Measurements from ENCODE around the gene HEYL. TPM values are rescaled to one million over a fixed set of nuclear protein-coding genes. Genes with fewer than 3 reads are reported as not detected.

HEYL gene
- total RNA-seq, 3 donors from 2014 or later (not counting 1 experiment from before 2014, with no cell fraction given): not detected

GRCh38 chr1:39681999-39682398 is 42.6 kb upstream of the HEYL start:
- intact Hi-C loops (cut with micrococcal nuclease): no loop called here
- Histone ChIP-seq H3K27ac (ENCODE audit: low read length) (no peak overlapping the region), H3K4me1 (ENCODE audit: control insufficient read depth, insufficient read depth, low read length) (peaks cover 11% of the 10 kb centered on the region), H3K9me3 (ENCODE audit: control insufficient read depth, insufficient read depth, low read length) (no peaks in the 10 kb centered on the region), H3K36me3 (ENCODE audit: control insufficient read depth, insufficient read depth, low read length) (no peaks in the 10 kb centered on the region), H3K27me3 (ENCODE audit: control insufficient read depth, insufficient read depth, low read length) (peaks cover 6% of the 10 kb centered on the region), H3K4me3 (ENCODE audit: low read length) (no peak overlapping the region)
- DNase-seq (no peak), ATAC-seq (no peak)
- TF ChIP-seq, protein P1, sequence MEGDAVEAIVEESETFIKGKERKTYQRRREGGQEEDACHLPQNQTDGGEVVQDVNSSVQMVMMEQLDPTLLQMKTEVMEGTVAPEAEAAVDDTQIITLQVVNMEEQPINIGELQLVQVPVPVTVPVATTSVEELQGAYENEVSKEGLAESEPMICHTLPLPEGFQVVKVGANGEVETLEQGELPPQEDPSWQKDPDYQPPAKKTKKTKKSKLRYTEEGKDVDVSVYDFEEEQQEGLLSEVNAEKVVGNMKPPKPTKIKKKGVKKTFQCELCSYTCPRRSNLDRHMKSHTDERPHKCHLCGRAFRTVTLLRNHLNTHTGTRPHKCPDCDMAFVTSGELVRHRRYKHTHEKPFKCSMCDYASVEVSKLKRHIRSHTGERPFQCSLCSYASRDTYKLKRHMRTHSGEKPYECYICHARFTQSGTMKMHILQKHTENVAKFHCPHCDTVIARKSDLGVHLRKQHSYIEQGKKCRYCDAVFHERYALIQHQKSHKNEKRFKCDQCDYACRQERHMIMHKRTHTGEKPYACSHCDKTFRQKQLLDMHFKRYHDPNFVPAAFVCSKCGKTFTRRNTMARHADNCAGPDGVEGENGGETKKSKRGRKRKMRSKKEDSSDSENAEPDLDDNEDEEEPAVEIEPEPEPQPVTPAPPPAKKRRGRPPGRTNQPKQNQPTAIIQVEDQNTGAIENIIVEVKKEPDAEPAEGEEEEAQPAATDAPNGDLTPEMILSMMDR (IDR thresholded peaks at IDR 0.05): no peak
- 60% methylated on average over 1 of the region's 1 CpG for WGBS (ENCODE audit: insufficient coverage)
- Mint-ChIP-seq H3K4me1 (peaks cover 5 to 7% of the 10 kb centered on the region in 2 donors), H3K4me3 (no peak overlapping the region), H3K9me3 (no peaks in the 10 kb centered on the region), H3K27ac (no peak overlapping the region), H3K27me3 (ENCODE audit: low read depth in 2 of 2) (peaks cover 28 to 33% of the 10 kb centered on the region in 2 donors), H3K36me3 (no peaks in the 10 kb centered on the region)

DNA sequence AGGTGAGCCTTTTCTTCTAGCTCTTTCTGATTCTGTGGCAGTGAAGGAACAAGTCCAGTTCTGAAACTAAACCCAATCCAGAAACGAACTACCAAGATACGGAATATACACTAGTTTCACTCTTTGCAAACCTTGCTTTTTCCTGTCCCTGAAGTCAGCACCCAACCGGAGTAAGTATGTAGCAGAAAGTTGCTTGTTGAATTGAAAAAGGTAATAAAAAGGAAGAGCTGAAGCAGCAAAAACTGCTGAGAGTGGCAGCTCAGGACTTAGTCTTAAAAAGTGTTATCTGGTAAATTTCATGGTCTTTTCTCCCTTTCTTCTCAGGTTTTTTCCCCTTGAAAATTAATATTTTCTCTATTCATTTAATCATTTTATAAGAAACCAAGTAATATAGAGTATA is 41.9 kb upstream of the HEYL start:
- Mint-ChIP-seq H3K27ac (no peak overlapping the region), H3K27me3 (ENCODE audit: low read depth in 2 of 2) (peaks cover 26 to 29% of the 10 kb centered on the region in 2 donors), H3K9me3 (no peaks in the 10 kb centered on the region), H3K4me1 (peaks cover 5 to 7% of the 10 kb centered on the region in 2 donors), H3K36me3 (no peaks in the 10 kb centered on the region), H3K4me3 (no peak overlapping the region)
- ATAC-seq (no peak), DNase-seq (no peak)
- WGBS (ENCODE audit: insufficient coverage): 84% methylated on average over 3 of the region's 3 CpGs
- no peak overlapping the region for H3K4me3 ChIP-seq (ENCODE audit: low read length)
- intact Hi-C loops (cut with micrococcal nuclease): no loop called here
- no peaks in the 10 kb centered on the region for H3K36me3 ChIP-seq (ENCODE audit: control insufficient read depth, insufficient read depth, low read length)
- H3K9me3 ChIP-seq (ENCODE audit: control insufficient read depth, insufficient read depth, low read length): no peaks in the 10 kb centered on the region
- peaks cover 6% of the 10 kb centered on the region for H3K27me3 ChIP-seq (ENCODE audit: control insufficient read depth, insufficient read depth, low read length)
- TF ChIP-seq, protein P1 (IDR thresholded peaks at IDR 0.05): no peak
- peaks cover 11% of the 10 kb centered on the region for H3K4me1 ChIP-seq (ENCODE audit: control insufficient read depth, insufficient read depth, low read length)
- H3K27ac ChIP-seq (ENCODE audit: low read length): no peak overlapping the region

- WGBS (ENCODE audit: insufficient coverage): 40% methylated on average over 4 of the region's 4 CpGs
- H3K27me3 Mint-ChIP-seq (ENCODE audit: low read depth in 2 of 2): peaks cover 24 to 25% of the 10 kb centered on the region in 2 donors
- H3K27me3 ChIP-seq (ENCODE audit: control insufficient read depth, insufficient read depth, low read length): peaks cover 6% of the 10 kb centered on the region
- no peak for ATAC-seq
- no peak overlapping the region for H3K4me3 ChIP-seq (ENCODE audit: low read length)
- peaks cover 11% of the 10 kb centered on the region for H3K4me1 ChIP-seq (ENCODE audit: control insufficient read depth, insufficient read depth, low read length)
- TF ChIP-seq, protein P1 (IDR thresholded peaks at IDR 0.05): no peak
- no peaks in the 10 kb centered on the region for H3K36me3 ChIP-seq (ENCODE audit: control insufficient read depth, insufficient read depth, low read length)
- no peaks in the 10 kb centered on the region for H3K9me3 Mint-ChIP-seq
- intact Hi-C loops (cut with micrococcal nuclease): no loop called here
- no peak overlapping the region for H3K4me3 Mint-ChIP-seq
- H3K36me3 Mint-ChIP-seq: no peaks in the 10 kb centered on the region
- H3K27ac Mint-ChIP-seq: no peak overlapping the region
- DNase-seq: peak in 1 of 2 donors; percentile 50
- H3K9me3 ChIP-seq (ENCODE audit: control insufficient read depth, insufficient read depth, low read length): no peaks in the 10 kb centered on the region
- no peak overlapping the region for H3K27ac ChIP-seq (ENCODE audit: low read length)
- peaks cover 5 to 7% of the 10 kb centered on the region in 2 donors for H3K4me1 Mint-ChIP-seq
Measured at GRCh38 chr1:39680751-39681150, 41.3 kb upstream of the HEYL start.

- H3K9me3 Mint-ChIP-seq: no peaks in the 10 kb centered on the region
Measured at GRCh38 chr1:39679821-39680220, 40.4 kb upstream of the HEYL start.

More at GRCh38 chr1:39679821-39680220, 40.4 kb upstream of the HEYL start:
- H3K36me3 Mint-ChIP-seq: no peaks in the 10 kb centered on the region
- peaks cover 4% of the 10 kb centered on the region in 2 donors for H3K4me1 Mint-ChIP-seq
- H3K27me3 Mint-ChIP-seq (ENCODE audit: low read depth in 2 of 2): peaks cover 20 to 21% of the 10 kb centered on the region in 2 donors
- WGBS (ENCODE audit: insufficient coverage): 77% methylated on average over 2 of the region's 2 CpGs
- TF ChIP-seq, protein P1 (IDR thresholded peaks at IDR 0.05): no peak
- DNase-seq (no peak), ATAC-seq (no peak)
- Histone ChIP-seq H3K4me3 (ENCODE audit: low read length) (no peak overlapping the region), H3K27ac (ENCODE audit: low read length) (no peak overlapping the region), H3K36me3 (ENCODE audit: control insufficient read depth, insufficient read depth, low read length) (no peaks in the 10 kb centered on the region), H3K4me1 (ENCODE audit: control insufficient read depth, insufficient read depth, low read length) (peaks cover 11% of the 10 kb centered on the region), H3K9me3 (ENCODE audit: control insufficient read depth, insufficient read depth, low read length) (no peaks in the 10 kb centered on the region), H3K27me3 (ENCODE audit: control insufficient read depth, insufficient read depth, low read length) (peaks cover 6% of the 10 kb centered on the region)
- intact Hi-C loops (cut with micrococcal nuclease): no loop called here
- H3K27ac Mint-ChIP-seq: no peak overlapping the region
- no peak overlapping the region for H3K4me3 Mint-ChIP-seq
